ENCODE results near the gene IRF2BP2. TPM values are rescaled to one million over a fixed set of nuclear protein-coding genes. Genes with fewer than 3 reads are reported as not detected.

IRF2BP2 gene
- total and polyA plus RNA-seq, 5 donors: 69.3 to 123 (median 107) TPM

- no peak for ATAC-seq
- intact Hi-C loops (cut with DNase I): no loop called here
- H3K27ac ChIP-seq (ENCODE audit: low read length): no peak overlapping the region
- H3K4me1 ChIP-seq (ENCODE audit: control insufficient read depth, insufficient read depth, low read length): peaks cover 3% of the 10 kb centered on the region
- WGBS: 85% methylated on average over 7 of the region's 7 CpGs
- no peak for DNase-seq
- no peaks in the 10 kb centered on the region for H3K9me3 ChIP-seq (ENCODE audit: control insufficient read depth, low read length)
- H3K4me3 ChIP-seq (ENCODE audit: low read length): no peak overlapping the region
- H3K27me3 ChIP-seq (ENCODE audit: control insufficient read depth, insufficient read depth): no peaks in the 10 kb centered on the region
These were observed 45.6 kb downstream of the IRF2BP2 start for GRCh38 chr1:234564035-234565029.

- Histone ChIP-seq H3K4me1 (ENCODE audit: control insufficient read depth, insufficient read depth, low read length) (peaks cover 3% of the 10 kb centered on the region), H3K4me3 (ENCODE audit: low read length) (no peak overlapping the region), H3K9me3 (ENCODE audit: control insufficient read depth, low read length) (no peaks in the 10 kb centered on the region), H3K27ac (ENCODE audit: low read length) (peak overlapping the region; percentile 36), H3K27me3 (ENCODE audit: control insufficient read depth, insufficient read depth) (no peaks in the 10 kb centered on the region)
- intact Hi-C loops (cut with DNase I): no loop called here
- WGBS: 37% methylated on average over 7 of the region's 7 CpGs
- ATAC-seq (no peak), DNase-seq (peak in 1 of 3 donors; percentile 75)
These were observed 47.6 kb downstream of the IRF2BP2 start for GRCh38 chr1:234562334-234562733.

DNA sequence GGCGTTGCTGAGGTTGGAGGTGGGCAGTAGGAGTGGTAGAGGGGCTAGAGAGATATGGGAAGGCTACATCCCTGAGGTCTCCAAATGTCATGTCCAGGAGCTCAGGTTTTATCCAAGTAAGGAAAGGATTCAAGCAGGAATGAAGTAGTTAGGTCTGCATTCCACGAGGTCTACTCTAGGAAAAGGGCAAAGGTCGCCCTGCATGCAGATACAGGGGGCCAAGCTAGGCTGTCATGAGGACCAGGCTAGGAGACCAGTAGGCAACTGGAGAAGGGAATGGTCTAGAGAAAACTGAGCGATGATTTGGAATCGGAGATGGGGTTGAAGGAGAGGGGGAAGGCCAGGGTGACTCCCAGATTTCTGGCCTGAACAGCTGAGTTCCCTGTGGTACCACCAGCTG lies 48.7 kb downstream of the IRF2BP2 start:
- H3K9me3 ChIP-seq (ENCODE audit: control insufficient read depth, low read length): no peaks in the 10 kb centered on the region
- DNase-seq (no peak), ATAC-seq (no peak)
- no peak overlapping the region for H3K4me3 ChIP-seq (ENCODE audit: low read length)
- no peak overlapping the region for H3K27ac ChIP-seq (ENCODE audit: low read length)
- WGBS: 94% methylated on average over 5 of the region's 5 CpGs
- no peaks in the 10 kb centered on the region for H3K27me3 ChIP-seq (ENCODE audit: control insufficient read depth, insufficient read depth)
- intact Hi-C loops (cut with DNase I): no loop called here
- peaks cover 3% of the 10 kb centered on the region for H3K4me1 ChIP-seq (ENCODE audit: control insufficient read depth, insufficient read depth, low read length)

DNA sequence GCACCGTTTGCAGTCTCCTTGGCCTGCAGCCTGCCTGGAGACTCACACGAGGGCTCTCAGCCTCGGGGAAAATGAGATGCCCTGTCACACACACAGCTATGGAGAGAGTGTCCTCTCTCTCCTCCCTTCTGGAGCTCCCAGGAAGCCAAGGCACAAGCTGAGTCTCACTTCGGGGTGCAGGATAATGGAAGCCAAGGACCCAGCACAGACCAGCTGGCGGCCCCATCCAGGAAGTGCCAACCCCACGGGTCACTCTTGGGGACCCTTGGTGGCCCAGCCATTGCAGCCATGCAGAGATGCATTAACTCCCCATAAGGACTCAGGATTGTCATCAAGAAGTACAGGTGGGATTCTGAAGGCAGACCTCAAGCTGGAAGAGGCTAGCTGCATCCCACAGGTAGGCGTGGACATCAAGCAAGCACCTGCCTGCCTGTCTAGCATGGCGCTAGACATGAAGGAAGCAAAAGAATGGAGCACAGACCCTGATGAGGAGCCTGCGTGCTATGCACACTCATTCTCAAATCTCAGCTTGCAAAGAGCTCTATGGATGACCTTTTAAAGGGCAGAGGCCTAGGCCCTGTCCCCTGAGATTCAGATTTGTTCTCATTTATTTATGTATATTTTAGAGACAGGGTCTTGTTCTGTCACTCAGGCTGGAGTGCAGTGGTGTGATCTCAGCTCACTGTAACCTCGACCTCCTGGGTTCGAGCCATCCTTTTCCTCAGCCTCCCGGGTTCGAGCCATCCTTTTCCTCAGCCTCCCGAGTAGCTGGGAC lies 49.9 kb downstream of the IRF2BP2 start:
- H3K27me3 ChIP-seq (ENCODE audit: control insufficient read depth, insufficient read depth): no peaks in the 10 kb centered on the region
- H3K4me3 ChIP-seq (ENCODE audit: low read length): no peak overlapping the region
- intact Hi-C loops (cut with DNase I): no loop called here
- no peaks in the 10 kb centered on the region for H3K9me3 ChIP-seq (ENCODE audit: control insufficient read depth, low read length)
- ATAC-seq: no peak
- H3K4me1 ChIP-seq (ENCODE audit: control insufficient read depth, insufficient read depth, low read length): peaks cover 3% of the 10 kb centered on the region
- 84% methylated on average over 14 of the region's 14 CpGs for WGBS
- no peak overlapping the region for H3K27ac ChIP-seq (ENCODE audit: low read length)
- no peak for DNase-seq

DNA sequence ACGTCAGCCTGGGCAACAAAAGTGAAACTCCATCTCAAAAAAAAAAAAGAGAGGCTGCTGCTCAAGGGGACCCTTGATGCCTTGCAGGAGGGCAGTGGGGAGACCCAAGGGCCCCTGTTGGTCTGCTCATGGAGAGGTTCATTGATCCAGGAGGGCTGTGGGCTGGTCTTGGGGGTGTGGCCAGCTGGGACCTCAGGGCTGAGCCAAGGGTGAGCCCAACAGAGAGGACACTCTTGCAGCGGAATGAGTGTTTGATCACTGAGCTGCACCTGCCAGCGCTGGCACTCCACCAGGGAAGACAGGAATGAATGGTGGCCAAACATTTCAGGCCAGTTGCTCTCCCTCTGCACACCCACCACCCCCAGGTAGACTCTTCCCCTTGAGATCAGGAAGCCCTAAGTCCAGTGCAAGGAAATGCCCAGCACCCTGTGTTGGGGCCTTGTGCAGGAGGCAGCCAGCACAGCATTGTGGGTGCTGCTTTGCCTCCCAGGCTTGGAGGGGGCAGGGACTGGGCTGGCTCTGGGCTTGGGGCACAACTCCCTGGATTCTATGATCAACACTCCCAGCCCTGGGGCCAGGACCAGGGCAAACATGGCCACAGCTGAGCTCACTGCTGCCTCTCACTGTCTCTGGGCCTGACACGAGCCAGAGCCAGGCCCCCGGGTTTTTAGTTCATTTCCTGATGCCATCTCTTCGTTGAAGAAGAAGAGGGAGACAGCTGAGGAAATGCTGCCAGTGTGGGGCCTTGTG lies 50.7 kb downstream of the IRF2BP2 start:
- intact Hi-C loops (cut with DNase I): no loop called here
- H3K27ac ChIP-seq (ENCODE audit: low read length): no peak overlapping the region
- peak in 1 of 2 donors; percentile 13 for ATAC-seq

GRCh38 chr1:234558330-234558836 lies 51.6 kb downstream of the IRF2BP2 start:
- no peak for ATAC-seq
- 83% methylated on average over 10 of the region's 10 CpGs for whole genome bisulfite sequencing
- no peak overlapping the region for H3K27ac ChIP-seq (ENCODE audit: low read length)

More for the DNA sequence above, 50.7 kb downstream of the IRF2BP2 start:
- H3K4me1 ChIP-seq (ENCODE audit: control insufficient read depth, insufficient read depth, low read length): peaks cover 9% of the 10 kb centered on the region
- no peaks in the 10 kb centered on the region for H3K9me3 ChIP-seq (ENCODE audit: control insufficient read depth, low read length)
- H3K27me3 ChIP-seq (ENCODE audit: control insufficient read depth, insufficient read depth): no peaks in the 10 kb centered on the region
- H3K4me3 ChIP-seq (ENCODE audit: low read length): no peak overlapping the region
- WGBS: 88% methylated on average over 6 of the region's 6 CpGs
- DNase-seq: no peak

DNA sequence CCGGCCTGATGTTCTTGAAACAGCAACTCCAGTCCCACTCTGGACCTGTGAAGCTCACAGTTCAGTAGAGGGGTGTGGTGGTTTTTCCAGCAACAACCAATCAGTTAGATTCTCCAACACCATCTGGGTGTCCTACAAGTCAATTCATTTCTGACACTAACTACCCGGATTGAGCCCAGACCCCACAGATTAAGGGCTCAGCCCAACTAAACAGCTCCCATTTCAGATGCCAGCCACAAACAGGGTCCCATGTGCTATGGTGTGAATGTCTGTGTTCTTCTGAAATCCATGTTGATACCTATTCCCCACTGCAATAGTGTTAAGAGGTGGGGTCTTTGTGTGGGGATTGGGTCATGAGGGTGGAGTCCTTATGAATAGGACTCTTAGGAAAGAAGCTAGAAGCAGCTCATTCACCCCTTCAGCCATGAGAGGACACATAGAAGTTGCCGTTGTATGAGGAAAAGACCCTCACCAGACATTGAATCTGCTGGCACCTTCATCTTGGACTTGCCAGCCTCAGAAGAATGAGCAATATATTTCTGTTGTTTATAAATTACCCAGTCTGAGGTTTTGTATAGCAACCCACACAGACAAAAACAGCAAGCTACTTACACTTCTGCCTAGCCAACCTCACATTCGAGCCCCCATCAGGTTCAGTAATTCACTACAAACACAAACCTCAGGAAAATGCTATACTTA lies 53.6 kb downstream of the IRF2BP2 start:
- DNase-seq (no peak), ATAC-seq (no peak)
- no peaks in the 10 kb centered on the region for H3K27me3 ChIP-seq (ENCODE audit: control insufficient read depth, insufficient read depth)
- WGBS: 94% methylated on average over 4 of the region's 4 CpGs
- peaks cover 13% of the 10 kb centered on the region for H3K4me1 ChIP-seq (ENCODE audit: control insufficient read depth, insufficient read depth, low read length)
- H3K27ac ChIP-seq (ENCODE audit: low read length): no peak overlapping the region
- H3K9me3 ChIP-seq (ENCODE audit: control insufficient read depth, low read length): no peaks in the 10 kb centered on the region
- no peak overlapping the region for H3K4me3 ChIP-seq (ENCODE audit: low read length)
- intact Hi-C loops (cut with DNase I): no loop called here

More at GRCh38 chr1:234558330-234558836, 51.6 kb downstream of the IRF2BP2 start:
- Histone ChIP-seq H3K4me1 (ENCODE audit: control insufficient read depth, insufficient read depth, low read length) (peaks cover 13% of the 10 kb centered on the region), H3K27me3 (ENCODE audit: control insufficient read depth, insufficient read depth) (no peaks in the 10 kb centered on the region), H3K4me3 (ENCODE audit: low read length) (no peak overlapping the region), H3K9me3 (ENCODE audit: control insufficient read depth, low read length) (no peaks in the 10 kb centered on the region)
- intact Hi-C loops (cut with DNase I): no loop called here
- DNase-seq: no peak

DNA sequence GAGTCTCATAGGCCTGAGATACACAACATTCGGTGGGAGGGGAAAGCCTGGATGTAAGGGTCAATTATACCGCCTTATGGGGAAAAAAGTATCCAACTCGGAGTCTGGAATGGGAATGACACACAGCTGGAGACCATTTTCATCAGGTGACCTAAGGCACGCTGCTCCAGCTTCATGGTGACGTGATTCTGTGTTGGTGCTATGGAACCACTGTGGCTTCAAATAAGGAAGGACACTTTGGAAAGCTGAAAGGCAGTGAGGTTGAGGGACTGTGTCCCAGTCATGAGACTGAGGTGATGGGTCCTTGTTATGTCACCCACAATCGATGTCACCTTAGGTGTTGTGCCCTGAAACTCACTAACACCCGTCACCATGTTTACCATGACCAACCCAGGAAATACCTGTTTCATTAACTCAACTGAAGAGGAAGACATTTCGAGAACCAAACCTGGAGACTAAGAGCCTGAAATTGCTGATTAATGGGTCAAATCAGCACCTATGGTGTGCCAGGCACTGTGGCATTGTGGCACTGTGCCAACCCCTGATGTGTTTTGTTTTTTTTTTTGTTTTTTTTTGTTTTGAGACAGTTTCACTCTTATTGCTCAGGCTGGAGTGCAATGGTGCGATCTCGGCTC lies 54.5 kb downstream of the IRF2BP2 start:
- H3K9me3 ChIP-seq (ENCODE audit: control insufficient read depth, low read length): no peaks in the 10 kb centered on the region
- no peak overlapping the region for H3K27ac ChIP-seq (ENCODE audit: low read length)
- H3K4me3 ChIP-seq (ENCODE audit: low read length): no peak overlapping the region
- no peaks in the 10 kb centered on the region for H3K27me3 ChIP-seq (ENCODE audit: control insufficient read depth, insufficient read depth)
- WGBS: 94% methylated on average over 10 of the region's 10 CpGs
- intact Hi-C loops (cut with DNase I): no loop called here
- H3K4me1 ChIP-seq (ENCODE audit: control insufficient read depth, insufficient read depth, low read length): peaks cover 13% of the 10 kb centered on the region
- no peak for ATAC-seq
- no peak for DNase-seq

- intact Hi-C loops (cut with DNase I): no loop called here
- no peak for DNase-seq
- Histone ChIP-seq H3K4me1 (ENCODE audit: control insufficient read depth, insufficient read depth, low read length) (peaks cover 13% of the 10 kb centered on the region), H3K27me3 (ENCODE audit: control insufficient read depth, insufficient read depth) (no peaks in the 10 kb centered on the region), H3K4me3 (ENCODE audit: low read length) (no peak overlapping the region), H3K27ac (ENCODE audit: low read length) (peak overlapping the region; percentile 21), H3K9me3 (ENCODE audit: control insufficient read depth, low read length) (no peaks in the 10 kb centered on the region)
- WGBS: 79% methylated on average over 13 of the region's 13 CpGs
- ATAC-seq: no peak
These were observed 55.2 kb downstream of the IRF2BP2 start for GRCh38 chr1:234554698-234555311.
